Femur (tissue), 1 donor: ENCODE data around the gene B3GALT6.
A peak's percentile ranks its signal among the peaks of the same experiment; 100 is the strongest.

ENCODE experiments used
- DNase-seq: peaks from one replicate; pipeline ENCODE4 v3.0.0-alpha.2; 2017

The B3GALT6 gene

GRCh38 chr1:1202831-1203560, 29.0 kb upstream of the B3GALT6 start:
- peak; percentile 21 for DNase-seq

DNA sequence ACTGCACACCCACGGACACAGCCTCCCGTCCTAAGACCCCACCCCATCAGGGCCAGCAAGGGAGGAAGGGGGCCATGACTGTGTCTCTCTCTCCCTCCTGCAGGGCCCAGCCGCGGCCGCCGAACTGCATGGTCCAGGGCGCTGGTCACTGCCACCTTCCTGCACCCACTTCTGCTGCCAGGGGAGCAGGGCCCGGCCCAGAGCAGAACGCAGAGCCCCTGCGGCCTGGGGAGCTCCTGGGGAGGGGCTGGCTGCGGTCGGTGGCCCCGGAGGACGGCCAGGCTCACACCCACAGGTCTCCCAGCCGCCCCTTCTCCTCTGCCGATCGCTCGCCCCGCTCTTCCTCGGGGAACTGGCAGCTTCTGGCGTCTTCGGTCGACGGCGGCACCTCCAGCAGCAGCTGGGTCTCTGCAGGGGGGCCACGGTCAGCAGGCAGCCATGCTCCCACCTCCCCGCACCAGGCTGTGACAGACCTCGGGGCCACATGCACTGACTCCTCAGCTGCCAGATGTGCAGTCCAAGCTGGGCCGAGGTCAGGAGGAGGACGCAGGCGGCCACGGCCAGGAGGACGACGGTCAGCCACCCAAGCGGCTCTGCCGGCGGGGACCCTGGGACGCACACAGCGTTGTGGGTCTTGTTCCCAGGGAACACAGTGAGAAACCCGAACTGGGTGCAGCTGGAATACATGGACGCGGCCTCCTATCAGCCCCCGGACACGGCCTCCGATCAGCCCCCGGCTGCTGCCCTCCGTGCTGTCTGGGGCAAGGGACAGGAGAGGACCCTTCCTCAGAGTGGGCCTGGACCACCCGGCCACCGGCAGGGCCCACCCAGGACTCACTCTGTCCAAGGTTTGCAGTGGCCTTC, 28.2 kb upstream of the B3GALT6 start:
- peak; percentile 33 for DNase-seq

GRCh38 chr1:1204425-1204920, 27.6 kb upstream of the B3GALT6 start:
- DNase-seq: peak; percentile 11

DNA sequence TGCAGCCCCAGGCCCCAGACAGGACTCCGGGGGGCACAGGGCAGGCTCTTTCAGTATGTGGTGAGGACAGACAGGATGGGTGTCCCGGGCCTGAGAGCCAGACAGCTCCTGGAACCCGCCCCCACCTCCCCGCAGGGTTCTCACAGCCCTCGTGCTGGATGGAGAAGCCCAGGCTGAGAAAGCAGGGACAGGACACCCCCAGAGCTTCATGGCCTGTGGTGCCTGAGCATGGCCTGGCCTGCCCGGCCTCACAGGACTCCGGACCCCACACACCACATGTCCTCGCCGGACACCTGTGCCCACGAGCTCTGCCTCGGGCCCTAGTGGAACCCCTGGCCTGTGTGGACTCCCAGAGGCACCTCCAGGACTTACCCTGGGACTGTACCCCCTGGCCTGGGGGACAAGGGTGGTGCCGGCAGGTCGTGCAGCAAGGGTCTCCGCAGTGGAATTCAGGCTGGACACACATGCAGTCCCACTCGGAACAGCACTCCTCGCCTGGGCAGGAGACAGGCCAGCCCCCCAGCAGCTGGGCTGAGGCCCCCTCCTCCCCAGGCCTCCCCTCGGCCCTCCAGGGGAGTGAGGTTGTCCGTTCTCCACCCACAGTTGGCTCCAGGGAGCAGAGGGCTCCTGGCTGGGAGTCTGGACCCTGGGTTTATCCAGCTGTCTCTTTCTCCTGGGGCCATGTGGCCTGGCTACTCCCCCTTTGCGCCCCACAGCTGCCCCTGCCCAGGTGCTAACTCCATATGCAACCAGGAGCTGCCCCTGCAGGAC, 26.9 kb upstream of the B3GALT6 start:
- DNase-seq: peak; percentile 20

- DNase-seq: peak; percentile 24
Measured at GRCh38 chr1:1205769-1206375, 26.2 kb upstream of the B3GALT6 start.

GRCh38 chr1:1206376-1206965, 25.6 kb upstream of the B3GALT6 start, which contains the start of gene TNFRSF18:
Gene TNFRSF18, minus strand, starts transcription at chr1:1206592. Its CDS starts 21 bp downstream, at chr1:1206571.
- DNase-seq: peak; percentile 33

DNA sequence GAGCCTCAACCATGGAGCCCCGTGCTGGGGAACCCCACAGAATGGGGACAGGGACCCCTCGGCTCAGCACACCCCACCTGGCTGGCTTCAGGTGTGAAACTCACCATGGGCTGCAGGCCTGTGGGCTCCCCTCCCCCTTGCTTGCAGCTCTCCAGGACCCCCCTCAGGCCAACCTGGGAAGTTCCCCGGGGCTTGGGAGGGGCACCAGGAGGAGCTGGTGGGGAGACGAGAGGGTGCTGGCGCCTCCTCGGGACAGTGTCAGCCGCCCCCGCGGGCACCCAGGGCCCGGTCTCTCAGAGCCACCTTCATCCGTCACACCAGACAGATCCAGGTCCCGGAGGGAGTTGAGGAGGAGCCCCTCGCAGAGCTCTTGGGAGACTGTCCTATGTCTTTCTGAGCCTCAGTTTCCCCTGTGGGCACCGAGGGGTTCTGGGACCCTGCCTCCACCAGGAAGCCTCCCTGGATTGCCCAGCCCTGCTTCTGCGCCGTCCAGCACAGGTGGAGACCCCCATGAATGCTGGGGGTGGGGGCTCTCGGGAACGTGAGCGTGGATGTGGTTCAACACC, 25.0 kb upstream of the B3GALT6 start:
- peak; percentile 19 for DNase-seq

DNA sequence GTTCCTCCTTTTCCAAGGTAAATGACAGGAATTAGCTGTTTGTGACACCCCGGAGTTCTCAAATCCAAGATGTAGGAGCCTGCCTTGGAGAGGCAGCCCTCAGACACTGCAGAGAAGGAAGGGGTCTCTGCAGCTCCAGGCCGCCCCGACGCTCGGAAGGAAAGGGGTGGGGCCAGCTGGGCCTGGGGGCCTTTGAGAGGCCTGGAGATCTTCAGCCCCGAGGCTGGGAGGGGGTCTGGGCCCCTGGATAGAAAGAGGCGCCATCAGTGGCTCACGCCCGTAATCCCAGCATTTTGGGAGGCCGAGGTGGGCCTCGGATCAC, 24.5 kb upstream of the B3GALT6 start:
- DNase-seq: no peak

DNA sequence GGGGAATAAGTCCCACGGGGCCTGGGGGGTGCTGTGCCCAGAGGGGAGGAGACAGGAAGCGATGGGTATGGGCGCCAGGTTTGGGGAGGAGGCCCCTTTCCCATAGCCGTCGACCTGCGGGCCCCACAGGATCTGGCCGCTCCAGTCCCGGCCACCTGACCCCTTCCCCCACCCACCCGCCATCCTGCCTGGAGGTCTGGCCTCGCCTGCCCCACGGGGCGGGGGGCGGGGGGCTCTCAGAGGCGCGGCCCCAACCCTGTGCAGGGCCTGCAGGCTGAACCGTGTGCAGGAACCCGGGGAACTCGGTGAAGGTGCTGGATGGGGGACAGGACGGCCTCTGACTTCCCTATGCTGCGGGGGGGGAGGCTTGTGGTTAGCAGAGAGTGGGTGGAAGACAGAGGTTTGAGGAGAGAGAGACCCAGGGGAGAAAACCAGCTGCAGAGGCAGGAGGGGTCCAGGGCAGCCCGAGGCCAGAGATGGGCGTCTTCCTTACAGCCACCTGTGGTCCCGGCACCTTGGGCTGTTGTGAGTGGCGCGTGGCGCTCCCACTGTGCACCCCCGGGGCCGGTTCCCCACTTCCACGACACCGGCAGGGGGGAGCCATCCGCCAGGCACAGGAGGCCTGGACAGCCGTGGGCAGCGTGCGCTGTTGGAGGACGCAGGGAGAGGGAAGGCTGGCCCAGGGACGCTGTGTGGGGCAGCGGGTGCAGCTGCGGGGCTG, 23.2 kb upstream of the B3GALT6 start:
- DNase-seq: peak; percentile 51

- peak; percentile 15 for DNase-seq
Measured at GRCh38 chr1:1210726-1211540, 21.1 kb upstream of the B3GALT6 start.

DNA sequence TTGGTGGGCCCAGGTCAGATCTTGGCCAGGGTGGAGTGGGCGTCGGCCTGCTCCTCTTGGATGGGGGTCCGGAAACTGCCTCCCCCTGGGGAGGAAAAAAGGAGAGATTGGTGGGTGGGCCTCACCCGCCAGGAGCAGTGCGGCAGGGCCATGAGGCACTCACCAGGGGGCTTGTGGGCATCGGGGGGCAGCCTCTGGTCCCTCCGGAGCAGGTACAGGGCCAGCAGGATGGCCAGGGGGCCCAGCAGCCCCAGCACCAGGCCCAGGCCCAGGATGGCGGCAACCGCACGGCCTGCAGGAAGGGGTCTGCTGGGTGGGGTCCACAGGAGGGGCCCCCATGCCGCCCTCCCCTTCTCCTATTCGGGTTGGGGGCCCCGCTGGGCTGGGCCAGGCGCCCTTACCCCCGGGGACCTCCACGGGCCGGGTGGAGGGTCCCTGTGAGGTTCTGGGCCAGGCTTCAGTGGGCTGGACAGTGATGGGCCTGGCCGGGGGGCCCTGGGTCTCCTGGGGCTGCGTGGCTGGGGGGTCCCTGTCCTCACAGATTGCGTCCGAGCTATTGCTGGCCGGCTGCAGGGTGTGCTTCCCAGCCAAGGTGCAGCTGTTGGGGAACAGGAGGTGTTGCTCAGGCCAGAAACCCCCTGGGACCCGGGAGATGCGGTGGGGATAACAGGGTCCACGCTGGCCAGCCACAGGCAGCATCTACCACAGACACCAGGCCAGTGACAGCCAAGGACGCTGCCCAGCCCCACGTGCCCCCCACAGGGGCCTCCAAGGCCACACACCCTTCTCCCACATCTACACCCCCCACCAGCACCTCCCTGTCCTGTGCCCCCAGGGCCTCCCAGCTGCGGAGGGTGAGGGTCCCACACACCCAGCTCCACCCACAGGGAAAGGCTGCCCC, 20.2 kb upstream of the B3GALT6 start:
- DNase-seq: peak; percentile 18

DNA sequence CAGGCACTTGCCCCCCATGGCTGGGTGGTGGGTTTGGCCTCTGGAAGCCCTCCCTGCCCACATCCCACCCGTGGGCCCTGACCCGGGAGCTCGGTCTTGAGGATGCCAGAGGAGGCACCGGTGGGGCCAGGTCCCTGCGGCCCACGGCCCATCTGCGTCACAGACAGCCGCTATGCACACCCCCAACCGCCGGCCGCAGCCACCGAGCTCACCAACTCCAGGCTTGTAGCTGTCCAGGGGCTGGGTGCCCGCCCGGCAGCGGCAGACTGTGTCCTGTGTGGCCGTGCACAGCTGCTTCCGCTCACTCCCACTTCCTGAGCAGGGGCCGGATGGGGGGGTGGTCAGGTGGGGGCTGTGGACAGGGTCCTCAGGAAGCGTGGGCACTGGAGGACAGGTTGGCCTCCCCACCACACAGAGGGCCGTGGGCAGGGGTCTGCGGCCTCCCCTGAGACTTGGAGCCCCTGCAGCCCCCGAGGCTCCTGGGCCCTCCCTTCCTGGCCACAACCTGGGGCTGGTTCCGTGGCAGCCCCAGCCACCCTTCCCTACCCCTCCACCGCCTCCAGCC, 19.2 kb upstream of the B3GALT6 start:
- peak; percentile 75 for DNase-seq

DNA sequence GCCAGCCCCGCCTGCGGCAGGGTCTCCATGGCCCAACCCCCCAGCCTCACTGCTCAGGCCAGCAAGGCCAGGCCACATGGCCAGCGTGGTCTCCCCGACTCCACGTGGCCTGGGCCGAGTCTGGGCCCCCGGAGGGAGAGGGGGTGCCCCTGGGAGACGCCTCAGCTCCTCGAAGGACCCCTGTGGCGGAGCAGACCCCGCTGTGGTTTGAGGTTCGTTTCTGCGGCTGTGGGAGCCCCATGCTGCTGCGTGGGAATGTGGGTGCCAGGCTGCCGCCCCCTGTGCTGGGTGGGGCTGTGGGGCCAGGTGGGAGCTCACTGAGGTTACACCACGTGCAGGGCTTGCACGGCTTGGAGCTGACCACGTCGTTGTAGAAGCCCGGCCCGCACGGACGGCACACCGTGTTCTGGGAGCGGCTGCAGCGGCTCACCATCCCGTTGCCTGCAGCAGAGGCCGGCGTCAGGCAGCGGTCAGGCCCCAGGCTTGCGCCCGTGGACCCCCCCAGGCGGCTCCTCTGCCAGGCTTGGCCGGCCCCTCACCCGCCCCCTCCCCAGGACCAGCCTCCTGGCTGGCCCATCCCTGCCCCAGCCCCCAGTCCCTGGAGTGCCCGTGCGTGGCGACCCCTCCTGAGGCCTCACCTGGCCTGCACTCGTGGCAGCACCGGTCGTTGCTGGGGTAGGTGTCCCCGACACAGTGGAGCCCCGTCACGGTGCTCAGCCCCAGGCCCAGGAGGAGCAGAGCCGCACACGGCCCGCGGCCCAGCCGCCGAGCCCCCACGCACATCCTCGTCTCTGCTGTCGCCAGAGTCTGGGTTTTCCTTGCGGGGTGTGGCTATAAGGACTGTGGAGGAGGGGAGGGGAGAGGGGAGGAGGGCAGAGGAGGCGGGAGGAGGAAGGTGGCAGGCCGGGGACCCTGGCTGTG, 18.4 kb upstream of the B3GALT6 start, which contains the start of gene TNFRSF4:
TSS of gene TNFRSF4 (minus strand) at position 809 of the 921 bp plus-strand sequence. CDS start at position 783, 26 bp downstream.
- no peak for DNase-seq

GRCh38 chr1:1215080-1215676, 16.9 kb upstream of the B3GALT6 start:
- no peak for DNase-seq

- no peak for DNase-seq
Measured at GRCh38 chr1:1215881-1216605, 16.0 kb upstream of the B3GALT6 start.
